ENCODE data around the gene FUCA2. TPM values are rescaled to one million over a fixed set of nuclear protein-coding genes. Genes with fewer than 3 reads are reported as not detected.

Gene FUCA2
- polyA plus RNA-seq: 100 to 1,000 TPM in 1 of 4 donors, 10 to 100 TPM in 3; 22.8 to 173 (median 43.7) TPM
- long read RNA-seq, donor 1, transcript FUCA2-201 (7 exons, 2,356 nt): major isoform, 103 of 162 reads
- long read RNA-seq, donor 1, partial matches to known transcripts: 53 of 162 reads
- long read RNA-seq, donor 1, other reads (novel, unspliced or antisense): 6 of 162 reads
- long read RNA-seq, donor 2, transcript FUCA2-201 (7 exons, 2,356 nt): major isoform, 16 of 17 reads
- long read RNA-seq, donor 2, partial matches to known transcripts: 0 of 17 reads
- long read RNA-seq, donor 2, other reads (novel, unspliced or antisense): 0 of 17 reads
- long read RNA-seq, donor 3, transcript FUCA2-201 (7 exons, 2,356 nt): major isoform, 21 of 41 reads
- long read RNA-seq, donor 3, partial matches to known transcripts: 19 of 41 reads
- long read RNA-seq, donor 3, other reads (novel, unspliced or antisense): 0 of 41 reads
- long read RNA-seq, donor 4, partial matches to known transcripts: 0 of 1 reads
- long read RNA-seq, donor 4, other reads (novel, unspliced or antisense): 0 of 1 reads
- long read RNA-seq, donor 5, partial matches to known transcripts: 5 of 6 reads
- long read RNA-seq, donor 5, other reads (novel, unspliced or antisense): 0 of 6 reads
- long read RNA-seq, donor 6, transcript FUCA2-201 (7 exons, 2,356 nt): major isoform, 38 of 44 reads
- long read RNA-seq, donor 6, partial matches to known transcripts: 5 of 44 reads
- long read RNA-seq, donor 6, other reads (novel, unspliced or antisense): 0 of 44 reads
- long read RNA-seq, donor 7, transcript FUCA2-201 (7 exons, 2,356 nt): major isoform, 21 of 23 reads
- long read RNA-seq, donor 7, partial matches to known transcripts: 0 of 23 reads
- long read RNA-seq, donor 7, other reads (novel, unspliced or antisense): 0 of 23 reads
- long read RNA-seq, donor 8, partial matches to known transcripts: 0 of 1 reads
- long read RNA-seq, donor 8, other reads (novel, unspliced or antisense): 0 of 1 reads
- long read RNA-seq, donor 9, partial matches to known transcripts: 0 of 4 reads
- long read RNA-seq, donor 9, other reads (novel, unspliced or antisense): 0 of 4 reads
- long read RNA-seq, donor 10, transcript FUCA2-201 (7 exons, 2,356 nt): major isoform, 25 of 33 reads
- long read RNA-seq, donor 10, partial matches to known transcripts: 5 of 33 reads
- long read RNA-seq, donor 10, other reads (novel, unspliced or antisense): 0 of 33 reads

GRCh38 chr6:143510991-143511891 lies at the start of gene FUCA2:
Gene FUCA2 (minus strand): TSS chr6:143511720. CDS start chr6:143511634, 86 bp downstream.
- H3K27me3 ChIP-seq (ENCODE audit: control insufficient read depth in 3 of 3, insufficient read depth in 3 of 3, low read length in 3 of 3): no peaks in the 10 kb centered on the region
- DNase-seq: peak; percentile 90 to 95
- H3K4me3 ChIP-seq (ENCODE audit: low read depth in 1 of 3, low read length in 3 of 3): peak within 1 kb of the TSS; percentile 67 to 75 (median 72)
- no peak for FAIRE-seq
- peak within 1 kb of the TSS; percentile 82 to 93 (median 92) for H3K27ac ChIP-seq (ENCODE audit: low read depth in 1 of 3, low read length in 2 of 3)
- peaks cover 0 to 10% (median 0%) of the 10 kb centered on the region in 3 donors for H3K4me1 ChIP-seq (ENCODE audit: control insufficient read depth in 3 of 3, insufficient read depth in 2 of 3, low read depth in 1 of 3, low read length in 2 of 3)
- H3K9me3 ChIP-seq (ENCODE audit: control insufficient read depth in 2 of 2, insufficient read depth in 1 of 2, low read depth in 1 of 2, low read length in 1 of 2): no peaks in the 10 kb centered on the region
- WGBS, 3 donors: 1 to 2% (median 1%) methylated on average over 55 to 63 of the region's 63 CpGs
- peaks cover 0 to 11% (median 2%) of the 10 kb centered on the region in 3 donors for H3K36me3 ChIP-seq (ENCODE audit: control insufficient read depth in 3 of 3, insufficient read depth in 2 of 3, low read depth in 1 of 3, low read length in 3 of 3)

GRCh38 chr6:143561105-143561704 lies 49.7 kb upstream of the FUCA2 start:
- 75 to 90% (median 87%) methylated on average over 9 of the region's 9 CpGs for WGBS, 3 donors

GRCh38 chr6:143559051-143559660 lies 47.6 kb upstream of the FUCA2 start:
- Histone ChIP-seq H3K27ac (ENCODE audit: low read depth in 1 of 3, low read length in 2 of 3) (no peak overlapping the region), H3K4me3 (ENCODE audit: low read depth in 1 of 3, low read length in 3 of 3) (no peak overlapping the region), H3K9me3 (ENCODE audit: control insufficient read depth in 2 of 2, insufficient read depth in 1 of 2, low read depth in 1 of 2, low read length in 1 of 2) (no peaks in the 10 kb centered on the region), H3K4me1 (ENCODE audit: control insufficient read depth in 3 of 3, insufficient read depth in 2 of 3, low read depth in 1 of 3, low read length in 2 of 3) (peaks cover 0 to 13% (median 2%) of the 10 kb centered on the region in 3 donors), H3K27me3 (ENCODE audit: control insufficient read depth in 3 of 3, insufficient read depth in 3 of 3, low read length in 3 of 3) (no peaks in the 10 kb centered on the region), H3K36me3 (ENCODE audit: control insufficient read depth in 3 of 3, insufficient read depth in 2 of 3, low read depth in 1 of 3, low read length in 3 of 3) (peaks cover 0 to 30% (median 0%) of the 10 kb centered on the region in 3 donors)
- DNase-seq: no peak
- no peak for FAIRE-seq
- 82 to 88% (median 83%) methylated on average over 3 of the region's 3 CpGs for WGBS, 3 donors

More at GRCh38 chr6:143561105-143561704, 49.7 kb upstream of the FUCA2 start:
- H3K4me1 ChIP-seq (ENCODE audit: control insufficient read depth in 3 of 3, insufficient read depth in 2 of 3, low read depth in 1 of 3, low read length in 2 of 3): no peaks in the 10 kb centered on the region
- no peak for DNase-seq
- FAIRE-seq: no peak
- peaks cover 0 to 37% (median 0%) of the 10 kb centered on the region in 3 donors for H3K36me3 ChIP-seq (ENCODE audit: control insufficient read depth in 3 of 3, insufficient read depth in 2 of 3, low read depth in 1 of 3, low read length in 3 of 3)
- H3K27me3 ChIP-seq (ENCODE audit: control insufficient read depth in 3 of 3, insufficient read depth in 3 of 3, low read length in 3 of 3): no peaks in the 10 kb centered on the region
- H3K4me3 ChIP-seq (ENCODE audit: low read depth in 1 of 3, low read length in 3 of 3): no peak overlapping the region
- no peaks in the 10 kb centered on the region for H3K9me3 ChIP-seq (ENCODE audit: control insufficient read depth in 2 of 2, insufficient read depth in 1 of 2, low read depth in 1 of 2, low read length in 1 of 2)
- no peak overlapping the region for H3K27ac ChIP-seq (ENCODE audit: low read depth in 1 of 3, low read length in 2 of 3)

GRCh38 chr6:143556529-143556928 lies 45.0 kb upstream of the FUCA2 start:
- Histone ChIP-seq H3K27ac (ENCODE audit: low read depth in 1 of 3, low read length in 2 of 3) (no peak overlapping the region), H3K27me3 (ENCODE audit: control insufficient read depth in 3 of 3, insufficient read depth in 3 of 3, low read length in 3 of 3) (no peaks in the 10 kb centered on the region), H3K9me3 (ENCODE audit: control insufficient read depth in 2 of 2, insufficient read depth in 1 of 2, low read depth in 1 of 2, low read length in 1 of 2) (no peaks in the 10 kb centered on the region), H3K36me3 (ENCODE audit: control insufficient read depth in 3 of 3, insufficient read depth in 2 of 3, low read depth in 1 of 3, low read length in 3 of 3) (peaks cover 0 to 21% (median 0%) of the 10 kb centered on the region in 3 donors), H3K4me3 (ENCODE audit: low read depth in 1 of 3, low read length in 3 of 3) (no peak overlapping the region), H3K4me1 (ENCODE audit: control insufficient read depth in 3 of 3, insufficient read depth in 2 of 3, low read depth in 1 of 3, low read length in 2 of 3) (peaks cover 0 to 28% (median 2%) of the 10 kb centered on the region in 3 donors)
- FAIRE-seq (no peak), DNase-seq (no peak)
- WGBS, 3 donors: 86 to 98% (median 90%) methylated on average over 6 of the region's 6 CpGs

- Histone ChIP-seq H3K27ac (ENCODE audit: low read depth in 1 of 3, low read length in 2 of 3) (peak overlapping the region in 1 of 3 donors; percentile 73), H3K36me3 (ENCODE audit: control insufficient read depth in 3 of 3, insufficient read depth in 2 of 3, low read depth in 1 of 3, low read length in 3 of 3) (peaks cover 0 to 15% (median 0%) of the 10 kb centered on the region in 3 donors), H3K4me3 (ENCODE audit: low read depth in 1 of 3, low read length in 3 of 3) (no peak overlapping the region), H3K9me3 (ENCODE audit: control insufficient read depth in 2 of 2, insufficient read depth in 1 of 2, low read depth in 1 of 2, low read length in 1 of 2) (no peaks in the 10 kb centered on the region), H3K4me1 (ENCODE audit: control insufficient read depth in 3 of 3, insufficient read depth in 2 of 3, low read depth in 1 of 3, low read length in 2 of 3) (peaks cover 0 to 30% (median 2%) of the 10 kb centered on the region in 3 donors), H3K27me3 (ENCODE audit: control insufficient read depth in 3 of 3, insufficient read depth in 3 of 3, low read length in 3 of 3) (no peaks in the 10 kb centered on the region)
- FAIRE-seq (no peak), DNase-seq (no peak)
- WGBS, 3 donors: 63 to 68% (median 65%) methylated on average over 3 of the region's 3 CpGs
Measured at GRCh38 chr6:143555582-143555981, 44.1 kb upstream of the FUCA2 start.

- no peaks in the 10 kb centered on the region for H3K27me3 ChIP-seq (ENCODE audit: control insufficient read depth in 3 of 3, insufficient read depth in 3 of 3, low read length in 3 of 3)
- H3K4me1 ChIP-seq (ENCODE audit: control insufficient read depth in 3 of 3, insufficient read depth in 2 of 3, low read depth in 1 of 3, low read length in 2 of 3): peaks cover 0 to 33% (median 2%) of the 10 kb centered on the region in 3 donors
- DNase-seq: peak in 1 of 2 donors; percentile 47
- no peak overlapping the region for H3K4me3 ChIP-seq (ENCODE audit: low read depth in 1 of 3, low read length in 3 of 3)
- WGBS, 3 donors: 25 to 37% (median 28%) methylated on average over 4 of the region's 4 CpGs
- FAIRE-seq: no peak
- H3K27ac ChIP-seq (ENCODE audit: low read depth in 1 of 3, low read length in 2 of 3): peak overlapping the region in 1 of 3 donors; percentile 73
- peaks cover 0 to 15% (median 0%) of the 10 kb centered on the region in 3 donors for H3K36me3 ChIP-seq (ENCODE audit: control insufficient read depth in 3 of 3, insufficient read depth in 2 of 3, low read depth in 1 of 3, low read length in 3 of 3)
- H3K9me3 ChIP-seq (ENCODE audit: control insufficient read depth in 2 of 2, insufficient read depth in 1 of 2, low read depth in 1 of 2, low read length in 1 of 2): no peaks in the 10 kb centered on the region
Measured at GRCh38 chr6:143555071-143555492, 43.6 kb upstream of the FUCA2 start.

- FAIRE-seq: no peak
- Histone ChIP-seq H3K27ac (ENCODE audit: low read depth in 1 of 3, low read length in 2 of 3) (no peak overlapping the region), H3K36me3 (ENCODE audit: control insufficient read depth in 3 of 3, insufficient read depth in 2 of 3, low read depth in 1 of 3, low read length in 3 of 3) (peaks cover 0 to 11% (median 0%) of the 10 kb centered on the region in 3 donors), H3K4me3 (ENCODE audit: low read depth in 1 of 3, low read length in 3 of 3) (no peak overlapping the region), H3K9me3 (ENCODE audit: control insufficient read depth in 2 of 2, insufficient read depth in 1 of 2, low read depth in 1 of 2, low read length in 1 of 2) (no peaks in the 10 kb centered on the region), H3K27me3 (ENCODE audit: control insufficient read depth in 3 of 3, insufficient read depth in 3 of 3, low read length in 3 of 3) (no peaks in the 10 kb centered on the region), H3K4me1 (ENCODE audit: control insufficient read depth in 3 of 3, insufficient read depth in 2 of 3, low read depth in 1 of 3, low read length in 2 of 3) (peaks cover 7 to 47% (median 8%) of the 10 kb centered on the region in 3 donors)
- no peak for DNase-seq
- 81 to 91% (median 86%) methylated on average over 2 of the region's 2 CpGs for WGBS, 3 donors
Measured at GRCh38 chr6:143553337-143553736, 41.8 kb upstream of the FUCA2 start.

Measured in small intestine (tissue), 16 donors.